Measurements from ENCODE around the gene TIGAR. TPM values are rescaled to one million over a fixed set of nuclear protein-coding genes. Genes with fewer than 3 reads are reported as not detected.

Gene TIGAR
- total RNA-seq, 2 donors from 2014 or later, result 4.1 to 9.5 TPM

- ATAC-seq (ENCODE audit: insufficient number of reproducible peaks, low FRiP score, low read depth), result no peak
These were observed 20.1 kb upstream of the TIGAR start for GRCh38 chr12:4300883-4301282.

GRCh38 chr12:4301932-4302501 is 19.0 kb upstream of the TIGAR start:
- TF ChIP-seq CTCF (IDR thresholded peaks at IDR 0.05), result no peak

More at GRCh38 chr12:4300883-4301282, 20.1 kb upstream of the TIGAR start:
- Histone ChIP-seq H3K4me1 (ENCODE audit: control insufficient read depth in 1 of 2, low read depth in 2 of 2) (no peaks in the 10 kb centered on the region), H3K27me3 (replicated peaks; ENCODE audit: insufficient read depth) (no peaks in the 10 kb centered on the region), H3K9me3 (no peaks in the 10 kb centered on the region), H3K36me3 (peaks cover 37% of the 10 kb centered on the region), H3K27ac (no peak overlapping the region), H3K4me3 (no peak overlapping the region)
- DNase-seq (ENCODE audit: low spot score), result no peak
- no peak for TF ChIP-seq CTCF (IDR thresholded peaks at IDR 0.05)

GRCh38 chr12:4302881-4303280 is 18.1 kb upstream of the TIGAR start:
- Histone ChIP-seq H3K4me1 (ENCODE audit: control insufficient read depth in 1 of 2, low read depth in 2 of 2) (peaks cover 0 to 5% of the 10 kb centered on the region in 2 donors), H3K36me3 (peaks cover 39% of the 10 kb centered on the region), H3K9me3 (no peaks in the 10 kb centered on the region), H3K27me3 (replicated peaks; ENCODE audit: insufficient read depth) (no peaks in the 10 kb centered on the region), H3K4me3 (no peak overlapping the region), H3K27ac (no peak overlapping the region)
- ATAC-seq (ENCODE audit: insufficient number of reproducible peaks, low FRiP score, low read depth) (no peak), DNase-seq (ENCODE audit: low spot score) (no peak)
- no peak for TF ChIP-seq CTCF (IDR thresholded peaks at IDR 0.05)

More at GRCh38 chr12:4301932-4302501, 19.0 kb upstream of the TIGAR start:
- no peak for ATAC-seq (ENCODE audit: insufficient number of reproducible peaks, low FRiP score, low read depth)
- Histone ChIP-seq H3K4me1 (ENCODE audit: control insufficient read depth in 1 of 2, low read depth in 2 of 2) (no peaks in the 10 kb centered on the region), H3K36me3 (peaks cover 39% of the 10 kb centered on the region), H3K9me3 (no peaks in the 10 kb centered on the region), H3K27me3 (replicated peaks; ENCODE audit: insufficient read depth) (no peaks in the 10 kb centered on the region), H3K27ac (no peak overlapping the region), H3K4me3 (no peak overlapping the region)
- DNase-seq (ENCODE audit: low spot score), result no peak

- H3K27ac ChIP-seq, result no peak overlapping the region
- no peak overlapping the region for H3K4me3 ChIP-seq
- DNase-seq (ENCODE audit: low spot score) (no peak), ATAC-seq (ENCODE audit: insufficient number of reproducible peaks, low FRiP score, low read depth) (no peak)
- TF ChIP-seq CTCF (IDR thresholded peaks at IDR 0.05), result no peak
- peaks cover 0 to 5% of the 10 kb centered on the region in 2 donors for H3K4me1 ChIP-seq (ENCODE audit: control insufficient read depth in 1 of 2, low read depth in 2 of 2)
- H3K9me3 ChIP-seq, result no peaks in the 10 kb centered on the region
- peaks cover 41% of the 10 kb centered on the region for H3K36me3 ChIP-seq
- no peaks in the 10 kb centered on the region for H3K27me3 ChIP-seq (replicated peaks; ENCODE audit: insufficient read depth)
These were observed 17.3 kb upstream of the TIGAR start for GRCh38 chr12:4303750-4304149.

- peaks cover 0 to 5% of the 10 kb centered on the region in 2 donors for H3K4me1 ChIP-seq (ENCODE audit: control insufficient read depth in 1 of 2, low read depth in 2 of 2)
- DNase-seq (ENCODE audit: low spot score), result no peak
- no peak for ATAC-seq (ENCODE audit: insufficient number of reproducible peaks, low FRiP score, low read depth)
- peak; percentile 70 for TF ChIP-seq CTCF (IDR thresholded peaks at IDR 0.05)
- H3K4me3 ChIP-seq, result no peak overlapping the region
- peaks cover 29% of the 10 kb centered on the region for H3K36me3 ChIP-seq
- H3K9me3 ChIP-seq, result no peaks in the 10 kb centered on the region
- H3K27me3 ChIP-seq (replicated peaks; ENCODE audit: insufficient read depth), result no peaks in the 10 kb centered on the region
- no peak overlapping the region for H3K27ac ChIP-seq
These were observed 13.2 kb upstream of the TIGAR start for GRCh38 chr12:4307593-4308333.

Data from thoracic aorta (tissue), 2 donors.